Fibroblast of pulmonary artery (primary cell): ENCODE data around the gene STARD3.

Source experiments
- DNase-seq: peaks from one replicate; pipeline ENCODE4 v3.0.0-alpha.2; 2010; ENCODE audit warnings: low read depth
- H3K4me3 ChIP-seq: replicated peaks from 2 replicates; pipeline ENCODE4 v1.5.1; 2011; ENCODE audit warnings: low read depth, mild to moderate bottlenecking, control low read depth, low read length, moderate library complexity
- TF ChIP-seq, protein P1 (sequence below): IDR thresholded peaks from 2 replicates; pipeline ENCODE4 v1.5.1; 2011; ENCODE audit warnings: mild to moderate bottlenecking, control low read depth, low read length, inconsistent platforms; ENCODE audit errors: missing control alignments

Gene STARD3

GRCh38 chr17:39605492-39606433 is 31.2 kb upstream of the STARD3 start:
- no peak overlapping the region for H3K4me3 ChIP-seq
- DNase-seq: no peak
- TF ChIP-seq, protein P1, sequence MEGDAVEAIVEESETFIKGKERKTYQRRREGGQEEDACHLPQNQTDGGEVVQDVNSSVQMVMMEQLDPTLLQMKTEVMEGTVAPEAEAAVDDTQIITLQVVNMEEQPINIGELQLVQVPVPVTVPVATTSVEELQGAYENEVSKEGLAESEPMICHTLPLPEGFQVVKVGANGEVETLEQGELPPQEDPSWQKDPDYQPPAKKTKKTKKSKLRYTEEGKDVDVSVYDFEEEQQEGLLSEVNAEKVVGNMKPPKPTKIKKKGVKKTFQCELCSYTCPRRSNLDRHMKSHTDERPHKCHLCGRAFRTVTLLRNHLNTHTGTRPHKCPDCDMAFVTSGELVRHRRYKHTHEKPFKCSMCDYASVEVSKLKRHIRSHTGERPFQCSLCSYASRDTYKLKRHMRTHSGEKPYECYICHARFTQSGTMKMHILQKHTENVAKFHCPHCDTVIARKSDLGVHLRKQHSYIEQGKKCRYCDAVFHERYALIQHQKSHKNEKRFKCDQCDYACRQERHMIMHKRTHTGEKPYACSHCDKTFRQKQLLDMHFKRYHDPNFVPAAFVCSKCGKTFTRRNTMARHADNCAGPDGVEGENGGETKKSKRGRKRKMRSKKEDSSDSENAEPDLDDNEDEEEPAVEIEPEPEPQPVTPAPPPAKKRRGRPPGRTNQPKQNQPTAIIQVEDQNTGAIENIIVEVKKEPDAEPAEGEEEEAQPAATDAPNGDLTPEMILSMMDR: no peak

- TF ChIP-seq, protein P1: no peak
- no peak for DNase-seq
- no peak overlapping the region for H3K4me3 ChIP-seq
Observed at GRCh38 chr17:39606434-39607056, 30.4 kb upstream of the STARD3 start.

DNA sequence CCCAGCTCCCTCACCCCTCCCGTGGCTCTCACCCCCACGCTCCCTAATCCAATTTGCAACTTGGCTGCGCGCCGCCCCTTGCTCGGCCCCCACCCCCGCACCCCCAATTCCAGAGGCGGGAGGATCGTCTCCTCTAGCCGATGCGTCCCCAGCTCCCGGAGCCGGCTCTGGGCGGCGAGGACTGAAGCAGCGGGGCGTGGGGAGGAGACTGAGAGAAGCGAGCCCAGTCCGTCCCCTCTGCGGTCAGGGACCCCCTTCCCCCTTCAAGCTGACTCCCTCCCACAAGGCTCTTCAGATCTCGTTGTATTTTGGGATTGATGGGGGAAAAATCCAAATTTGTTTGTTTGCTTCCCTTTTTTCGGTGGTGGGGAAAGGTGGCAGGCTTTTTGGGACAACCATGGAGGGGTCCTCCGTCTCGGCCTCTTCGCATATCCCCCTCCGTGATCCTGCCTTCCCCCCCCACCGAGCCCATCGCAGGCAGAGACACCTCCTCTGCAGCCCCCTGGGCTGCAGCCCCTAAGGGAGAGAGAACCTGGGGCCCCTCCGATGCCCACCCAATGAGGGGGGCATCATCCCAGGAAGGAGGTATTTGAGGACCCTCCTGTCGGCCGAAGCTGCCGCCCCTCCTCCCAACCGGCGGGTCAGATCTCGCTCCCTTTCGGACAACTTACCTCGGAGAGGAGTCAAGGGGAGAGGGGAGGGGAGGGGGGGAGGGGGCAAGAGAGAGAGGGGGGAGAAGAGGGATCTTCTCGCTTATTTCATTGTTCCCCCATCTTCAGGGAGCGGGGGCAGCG is 29.7 kb upstream of the STARD3 start:
- TF ChIP-seq, protein P1: no peak

GRCh38 chr17:39607851-39608130 is 29.2 kb upstream of the STARD3 start, which contains the start of gene NEUROD2:
Gene NEUROD2 (minus strand): TSS chr17:39607920. CDS start chr17:39606599, 1,321 bp downstream.
- H3K4me3 ChIP-seq: no peak within 1 kb of the TSS
- no peak for DNase-seq
- TF ChIP-seq, protein P1: no peak

More for the DNA sequence above, 29.7 kb upstream of the STARD3 start:
- DNase-seq: no peak
- no peak overlapping the region for H3K4me3 ChIP-seq

- DNase-seq: no peak
- no peak overlapping the region for H3K4me3 ChIP-seq
- TF ChIP-seq, protein P1: no peak
Observed at GRCh38 chr17:39608142-39608981, 28.6 kb upstream of the STARD3 start.

- no peak overlapping the region for H3K4me3 ChIP-seq
- DNase-seq: no peak
- TF ChIP-seq, protein P1: no peak
Observed at GRCh38 chr17:39609416-39610025, 27.4 kb upstream of the STARD3 start.
